Cerebellar nuclear complex (tissue), 1 donor: ENCODE data around the gene RPH3AL.
"Not testable (repeated sequence)": the region's sequence is repeated elsewhere in the genome, so short reads cannot be mapped to it uniquely, and the experiment has no call there.

ENCODE experiments used
- DNase-seq, 2 experiments: peaks; one replicate each; lab custom pipeline; 2025; lab: John Stamatoyannopoulos, UW

Gene RPH3AL

GRCh38 chr17:260944-261343 lies 91.7 kb downstream of the RPH3AL start:
- DNase-seq = no peak

GRCh38 chr17:260031-260791 lies 92.4 kb downstream of the RPH3AL start:
- no peak for DNase-seq

- DNase-seq = no peak
Measured at GRCh38 chr17:259341-259976, 93.1 kb downstream of the RPH3AL start.

- DNase-seq = no peak
Measured at GRCh38 chr17:258906-259305, 93.7 kb downstream of the RPH3AL start.

- no peak for DNase-seq
Measured at GRCh38 chr17:258045-258734, 94.4 kb downstream of the RPH3AL start.

- DNase-seq = no peak
Measured at GRCh38 chr17:253091-253846, 99.3 kb downstream of the RPH3AL start.

- DNase-seq = no peak
Measured at GRCh38 chr17:252456-252855, 100.2 kb downstream of the RPH3AL start.

GRCh38 chr17:251531-251930 lies 101.1 kb downstream of the RPH3AL start:
- no peak for DNase-seq

GRCh38 chr17:250487-251300 lies 101.9 kb downstream of the RPH3AL start:
- DNase-seq = no peak

GRCh38 chr17:249236-249993 lies 103.2 kb downstream of the RPH3AL start:
- no peak for DNase-seq

GRCh38 chr17:248337-249235 lies 104.0 kb downstream of the RPH3AL start:
- DNase-seq = no peak

- no peak for DNase-seq
Measured at GRCh38 chr17:247767-248166, 104.8 kb downstream of the RPH3AL start.

GRCh38 chr17:246851-247421 lies 105.7 kb downstream of the RPH3AL start:
- DNase-seq = no peak

- no peak for DNase-seq
Measured at GRCh38 chr17:246226-246625, 106.4 kb downstream of the RPH3AL start.

GRCh38 chr17:245611-246010 lies 107.0 kb downstream of the RPH3AL start:
- no peak for DNase-seq

GRCh38 chr17:245020-245419 lies 107.6 kb downstream of the RPH3AL start:
- no peak for DNase-seq

- DNase-seq = not testable (repeated sequence)
Measured at GRCh38 chr17:243924-244323, 108.7 kb downstream of the RPH3AL start.

- no peak for DNase-seq
Measured at GRCh38 chr17:238964-239259, 113.7 kb downstream of the RPH3AL start.
